OCI-M2 (cell line): ENCODE data around the gene APLP2.
"Not testable (repeated sequence)": the region's sequence is repeated elsewhere in the genome, so short reads cannot be mapped to it uniquely, and the experiment has no call there.

ENCODE experiments used
- DNase-seq: peaks from one replicate; lab custom pipeline; 2025; ENCODE audit not compliant: unreplicated experiment; lab: John Stamatoyannopoulos, UW

APLP2 gene

GRCh38 chr11:130165601-130166456 is 96.1 kb downstream of the APLP2 start:
- no peak for DNase-seq

- DNase-seq, result no peak
Observed at GRCh38 chr11:130166457-130166784, 96.7 kb downstream of the APLP2 start.

GRCh38 chr11:130167146-130167545 is 97.5 kb downstream of the APLP2 start:
- no peak for DNase-seq

GRCh38 chr11:130168105-130168504 is 98.4 kb downstream of the APLP2 start:
- DNase-seq, result no peak

- no peak for DNase-seq
Observed at GRCh38 chr11:130170345-130170744, 100.7 kb downstream of the APLP2 start.

GRCh38 chr11:130171534-130171933 is 101.8 kb downstream of the APLP2 start:
- no peak for DNase-seq

GRCh38 chr11:130172001-130172400 is 102.3 kb downstream of the APLP2 start:
- not testable (repeated sequence) for DNase-seq

GRCh38 chr11:130174642-130175041 is 104.9 kb downstream of the APLP2 start:
- DNase-seq, result no peak

- DNase-seq, result no peak
Observed at GRCh38 chr11:130175898-130176297, 106.2 kb downstream of the APLP2 start.

GRCh38 chr11:130177782-130178181 is 108.1 kb downstream of the APLP2 start:
- DNase-seq, result no peak

- no peak for DNase-seq
Observed at GRCh38 chr11:130178441-130179339, 109.0 kb downstream of the APLP2 start.

GRCh38 chr11:130179396-130180306 is 110.0 kb downstream of the APLP2 start:
- DNase-seq, result no peak

- DNase-seq, result no peak
Observed at GRCh38 chr11:130180491-130180890, 110.8 kb downstream of the APLP2 start.

GRCh38 chr11:130180896-130181294 is 111.2 kb downstream of the APLP2 start:
- no peak for DNase-seq

- DNase-seq, result no peak
Observed at GRCh38 chr11:130181295-130182272, 111.9 kb downstream of the APLP2 start.

- no peak for DNase-seq
Observed at GRCh38 chr11:130183878-130184610, 114.3 kb downstream of the APLP2 start.

- no peak for DNase-seq
Observed at GRCh38 chr11:130187096-130187495, 117.4 kb downstream of the APLP2 start.

- no peak for DNase-seq
Observed at GRCh38 chr11:130188047-130188446, 118.4 kb downstream of the APLP2 start.
